GM19043 (cell line): ENCODE results near the gene ARHGAP26.
"Not testable (repeated sequence)": the region's sequence is repeated elsewhere in the genome, so short reads cannot be mapped to it uniquely, and the experiment has no call there.

Experiments
- ATAC-seq: cut with Tn5 transposase; IDR thresholded peaks from one replicate; pipeline ENCODE4 v1.9.1; 2021; ENCODE audit warnings: low read depth; ENCODE audit not compliant: unreplicated experiment

Gene ARHGAP26

DNA sequence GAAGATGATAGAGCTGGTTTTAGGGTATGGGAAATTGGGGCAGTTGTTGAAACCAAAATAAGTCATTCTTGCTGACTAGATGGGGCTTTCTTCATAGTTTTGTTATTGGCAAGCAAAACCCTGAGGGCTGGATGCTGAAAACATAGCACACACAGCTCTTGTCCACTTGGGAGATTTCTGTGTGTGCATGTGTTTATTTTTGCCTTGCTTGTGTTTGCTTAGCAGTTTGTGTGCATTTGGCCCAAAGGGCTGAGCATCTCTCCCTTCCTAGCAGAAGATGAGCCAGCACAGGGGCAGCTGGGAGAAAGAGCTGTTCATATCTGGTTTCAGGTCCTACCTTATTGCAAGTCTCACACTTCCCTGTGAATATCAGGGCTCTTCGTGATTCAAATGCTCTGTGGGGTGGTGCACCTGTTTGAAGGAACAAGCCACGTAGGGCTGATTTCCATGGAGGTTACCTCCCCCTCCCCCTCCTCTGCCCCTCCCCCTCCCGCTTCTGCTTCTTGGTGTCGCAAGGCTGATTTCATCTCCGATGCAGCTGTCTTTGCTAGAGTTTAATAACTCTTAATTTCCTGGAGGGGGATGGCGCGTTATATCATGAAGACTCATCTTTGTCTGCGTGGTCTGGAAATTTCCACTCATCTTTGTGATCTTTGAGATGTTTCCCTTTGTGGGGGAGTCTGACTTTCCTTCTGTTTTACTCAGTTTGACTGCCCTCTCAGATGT, 296.5 kb downstream of the ARHGAP26 start:
- peak; percentile 73 for ATAC-seq

DNA sequence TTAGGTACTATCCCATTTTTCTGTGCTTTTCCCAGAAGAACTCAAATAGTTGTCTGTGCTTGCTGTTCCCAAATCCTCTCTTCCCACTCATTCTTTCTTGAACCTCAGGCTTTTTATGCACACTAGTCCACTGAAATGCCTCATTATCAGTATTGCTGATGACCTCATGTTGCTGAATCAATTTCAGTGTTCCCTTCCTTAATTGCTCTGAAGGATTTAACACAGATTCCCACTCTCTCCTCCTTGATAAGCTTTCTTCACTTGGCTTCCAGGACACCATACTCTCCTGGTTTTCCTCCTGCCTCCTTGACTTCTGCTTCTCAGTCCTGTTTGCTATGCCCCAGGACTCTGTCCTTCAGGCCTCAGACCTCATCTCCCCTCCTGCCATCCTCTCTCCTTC, 298.5 kb downstream of the ARHGAP26 start:
- ATAC-seq = no peak

DNA sequence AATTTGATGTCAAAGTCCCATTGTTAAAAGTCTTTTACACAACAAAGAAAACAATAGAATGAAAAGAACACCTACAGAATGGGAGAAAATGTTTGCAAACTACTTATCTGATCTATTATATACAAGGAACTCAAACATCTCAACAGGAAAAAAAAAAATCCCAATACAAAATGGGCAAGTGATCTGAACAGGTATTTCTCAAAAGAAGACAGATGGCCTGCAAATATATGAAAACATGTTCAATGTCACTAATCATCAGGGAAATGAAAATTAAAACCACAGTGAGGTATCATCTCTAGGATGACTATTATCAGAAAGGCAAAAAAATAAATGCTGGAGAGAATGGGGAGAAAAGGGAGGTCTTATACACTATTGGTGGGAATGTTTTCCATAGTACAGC, 301.8 kb downstream of the ARHGAP26 start:
- no peak for ATAC-seq

DNA sequence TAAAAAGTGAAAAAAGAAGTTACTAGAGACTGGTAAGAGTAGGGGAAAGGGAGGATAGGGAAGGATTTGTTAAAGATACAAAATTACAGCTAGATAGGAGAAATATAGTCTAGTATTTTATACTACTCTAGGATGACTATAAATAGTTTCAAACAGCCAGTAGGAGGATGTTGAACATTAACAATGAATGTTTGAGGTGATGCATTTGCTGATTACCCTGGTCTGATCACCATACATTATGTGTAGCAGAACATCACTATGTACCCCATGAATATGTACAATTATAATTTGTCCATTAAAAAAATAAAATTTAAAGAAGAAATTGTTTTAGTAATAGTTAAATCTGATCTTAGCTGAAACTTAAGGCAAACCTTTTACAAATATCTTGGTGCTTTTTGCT, 302.6 kb downstream of the ARHGAP26 start:
- ATAC-seq = no peak

DNA sequence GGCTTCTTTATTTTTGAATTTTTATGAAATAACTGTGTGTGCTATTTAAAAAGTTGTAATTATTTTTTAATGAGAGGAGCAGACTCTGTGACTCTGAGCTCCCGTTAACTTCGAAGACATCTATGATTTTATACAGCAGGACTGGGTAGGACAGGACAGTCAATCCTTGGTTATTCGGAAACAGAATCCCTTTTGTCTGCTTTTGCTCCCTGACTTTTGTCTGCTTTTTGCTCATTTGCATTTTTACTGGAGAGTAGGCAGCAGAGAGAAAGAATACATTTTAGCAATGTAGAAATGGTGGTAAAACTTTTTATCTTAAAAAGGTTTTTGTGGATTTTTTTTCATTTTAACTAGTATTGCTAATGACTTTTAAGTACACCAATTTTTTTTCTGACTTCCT, 303.6 kb downstream of the ARHGAP26 start:
- no peak for ATAC-seq

DNA sequence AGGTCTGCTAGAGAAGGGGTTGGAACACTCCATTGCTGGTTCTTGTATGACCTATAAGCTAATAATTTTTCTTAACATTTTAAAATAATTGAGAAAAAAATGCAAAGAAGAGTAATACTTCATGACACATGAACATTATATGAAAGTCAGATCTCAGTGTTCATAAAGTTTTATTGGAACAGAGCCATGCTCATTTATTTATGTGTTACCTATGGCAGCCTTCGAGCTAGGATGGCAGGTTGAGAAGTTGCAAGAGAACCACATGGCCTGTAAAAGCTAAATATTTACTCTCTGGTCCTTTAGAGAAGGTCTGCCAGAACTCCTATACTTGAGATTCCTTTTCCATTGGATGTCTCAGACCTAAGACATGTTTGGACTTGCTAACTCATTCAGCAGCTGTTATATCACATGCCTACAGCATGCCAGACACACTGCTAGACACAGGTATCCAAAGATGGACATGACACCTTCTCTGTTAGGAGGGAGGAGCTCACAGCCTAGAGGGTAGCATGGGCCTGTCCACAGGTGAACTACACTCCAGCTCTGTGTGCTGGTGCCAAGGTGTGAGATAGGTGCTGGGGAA, 304.3 kb downstream of the ARHGAP26 start:
- ATAC-seq = no peak

DNA sequence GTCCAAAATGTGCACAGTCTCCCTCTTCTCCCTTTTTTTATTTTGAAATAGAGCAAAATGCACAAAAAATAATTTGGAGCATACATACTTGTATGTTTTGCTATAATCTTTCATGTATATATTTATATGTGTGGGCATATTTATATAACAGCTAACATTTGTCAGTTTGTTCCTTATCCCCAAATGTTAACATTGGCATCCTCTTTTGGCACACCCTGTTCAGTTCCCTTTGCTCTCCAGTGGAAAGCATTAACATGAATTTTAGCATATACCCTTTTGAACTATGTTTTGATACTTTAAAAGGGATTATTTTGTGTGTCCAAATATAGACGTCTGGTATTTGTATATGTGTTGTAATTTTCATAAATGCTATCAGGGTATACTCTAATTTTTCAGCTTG, 306.2 kb downstream of the ARHGAP26 start:
- no peak for ATAC-seq

DNA sequence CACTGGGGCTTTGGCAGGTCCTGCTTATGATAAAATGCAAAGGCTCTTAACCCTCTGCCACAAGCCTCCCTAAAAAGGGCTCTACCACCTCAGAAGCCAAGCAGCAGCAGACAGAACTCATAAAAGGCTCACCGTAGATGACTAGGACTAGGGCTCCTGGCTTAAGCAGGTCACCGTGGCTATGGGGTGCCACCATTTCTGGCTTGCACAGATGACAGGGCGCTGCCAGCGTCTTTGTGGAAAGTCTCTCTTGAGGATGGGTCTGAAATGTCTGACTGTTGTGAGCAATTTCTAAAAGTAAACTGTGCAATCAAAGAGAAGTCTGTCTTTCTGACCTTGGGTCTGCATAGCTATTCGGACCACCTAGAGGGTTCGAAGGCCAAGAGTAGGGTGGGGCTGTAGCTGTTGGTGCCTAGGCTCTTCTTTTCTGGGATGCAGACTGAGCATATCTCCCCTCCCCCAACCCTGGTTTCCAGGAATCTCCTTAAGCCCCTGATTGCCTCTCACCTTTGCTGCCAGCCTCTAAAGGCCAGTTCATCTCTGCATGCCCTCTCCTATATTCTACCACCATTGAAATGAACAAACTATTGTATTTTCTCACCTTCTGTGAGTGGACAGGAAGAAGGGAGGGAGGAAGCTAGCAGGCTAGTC, 307.4 kb downstream of the ARHGAP26 start:
- no peak for ATAC-seq

DNA sequence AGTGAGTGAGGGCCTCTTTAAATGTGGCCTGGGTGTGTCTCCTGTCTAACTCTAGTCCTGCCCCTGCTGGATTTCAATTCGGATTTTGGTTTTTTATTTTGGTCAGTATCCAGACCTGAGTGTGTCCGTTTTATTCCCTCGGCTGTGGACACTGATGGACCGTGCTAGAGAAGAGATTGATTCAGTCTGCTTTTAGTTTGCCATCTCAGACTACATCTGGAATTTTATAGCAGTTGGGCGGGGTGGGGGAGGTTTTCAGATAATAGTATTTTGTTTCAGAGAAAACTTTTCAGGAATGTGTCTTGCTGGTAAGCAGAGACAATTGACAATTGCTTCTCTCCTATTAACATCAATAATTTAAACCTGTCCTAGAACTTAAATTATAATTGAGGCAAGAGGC, 308.1 kb downstream of the ARHGAP26 start:
- no peak for ATAC-seq

DNA sequence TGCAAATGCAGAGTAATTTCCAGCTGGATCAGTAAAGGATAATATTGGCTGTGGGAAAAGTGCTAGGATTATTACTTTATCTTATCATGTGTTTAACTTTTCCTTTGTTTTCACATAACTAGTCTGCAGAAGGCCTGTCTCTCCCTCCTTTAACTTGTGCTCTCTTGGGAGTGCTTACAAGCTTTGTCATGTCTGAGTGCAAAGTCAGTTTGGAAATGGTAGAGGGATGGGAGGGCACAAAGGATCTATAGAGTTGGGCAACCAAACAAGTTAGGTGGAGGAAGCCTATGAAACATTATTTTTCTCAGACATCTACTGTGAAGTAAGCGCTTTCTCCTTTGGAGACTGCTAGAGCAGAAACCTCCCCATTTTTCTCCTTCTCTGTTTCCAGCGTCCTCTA, 308.8 kb downstream of the ARHGAP26 start:
- no peak for ATAC-seq

DNA sequence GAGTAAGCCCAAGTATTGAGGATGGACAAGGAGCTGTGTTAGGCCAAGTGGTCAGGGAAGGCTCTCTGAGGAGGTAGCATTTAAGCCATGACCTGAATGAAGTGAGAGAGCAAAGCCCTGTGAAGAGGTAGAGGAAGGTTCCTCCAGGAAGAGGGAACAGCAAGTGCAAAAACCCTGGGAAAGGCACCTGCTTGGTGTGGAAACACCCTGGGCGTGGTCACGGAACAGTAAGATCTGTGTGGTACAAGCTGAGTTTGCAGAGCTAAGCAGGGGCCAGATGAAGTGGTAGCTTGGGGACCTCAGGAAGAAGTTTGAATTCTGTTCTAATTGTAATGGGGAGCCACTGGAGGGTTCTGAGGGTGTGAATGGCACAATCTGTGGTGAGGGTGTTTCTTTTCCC, 310.2 kb downstream of the ARHGAP26 start:
- no peak for ATAC-seq

DNA sequence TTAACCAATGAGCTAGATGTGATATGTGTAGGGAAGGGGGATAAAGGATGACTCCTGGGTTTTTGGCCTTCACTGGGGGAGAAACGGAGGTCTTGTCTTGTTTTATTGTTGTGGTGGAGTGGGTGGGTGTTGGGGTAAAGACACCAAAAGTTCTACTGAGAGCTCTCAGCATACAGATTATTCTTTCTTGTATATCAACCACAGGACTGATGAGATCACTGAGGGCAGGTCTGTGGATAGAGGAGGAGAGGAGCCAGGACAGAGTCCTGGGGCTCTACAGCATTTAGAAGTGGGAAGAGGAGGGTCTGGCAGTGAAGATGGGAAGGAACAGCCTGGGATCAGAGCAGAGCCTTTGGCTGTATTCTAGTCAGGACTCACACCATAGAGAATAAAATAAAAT, 310.8 kb downstream of the ARHGAP26 start:
- ATAC-seq = no peak

DNA sequence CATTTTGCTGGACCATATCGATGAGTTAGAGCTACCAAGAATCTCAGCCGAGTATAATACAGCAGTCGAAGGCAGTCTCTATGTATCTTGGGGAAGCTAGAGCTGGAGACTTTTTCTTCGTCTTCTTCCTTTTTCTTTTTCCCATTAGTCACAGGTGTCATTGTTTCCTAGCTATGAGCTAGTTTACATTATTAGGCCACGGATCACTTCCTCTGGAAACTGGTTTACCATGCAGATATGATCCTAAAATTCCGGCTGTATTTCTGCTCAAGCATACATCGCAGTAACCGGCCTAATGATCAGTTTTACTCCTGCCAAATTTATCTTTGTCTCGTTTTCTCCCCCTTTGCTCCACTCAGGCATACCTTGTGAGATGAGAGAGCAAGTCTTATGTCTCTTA, 312.8 kb downstream of the ARHGAP26 start:
- ATAC-seq = no peak

DNA sequence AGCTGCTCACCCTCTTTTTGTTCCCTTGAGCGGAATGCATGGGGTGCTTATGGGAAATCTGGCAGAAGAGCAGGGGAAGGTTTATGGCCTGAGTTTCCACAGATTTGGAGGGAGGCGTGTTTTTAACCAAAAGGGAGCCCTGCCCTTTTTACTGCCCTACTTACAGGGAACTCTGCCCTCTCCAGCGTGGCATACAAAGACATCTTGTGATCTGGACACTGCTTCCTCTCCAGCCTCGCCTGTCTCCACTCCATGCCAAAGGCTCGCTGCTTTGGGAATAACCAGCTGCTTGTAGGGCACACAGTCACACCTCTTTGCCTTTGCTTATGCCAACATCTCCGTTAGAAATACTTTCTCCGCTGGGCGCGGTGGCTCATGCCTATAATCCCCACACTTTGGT, 314.2 kb downstream of the ARHGAP26 start:
- ATAC-seq = no peak

DNA sequence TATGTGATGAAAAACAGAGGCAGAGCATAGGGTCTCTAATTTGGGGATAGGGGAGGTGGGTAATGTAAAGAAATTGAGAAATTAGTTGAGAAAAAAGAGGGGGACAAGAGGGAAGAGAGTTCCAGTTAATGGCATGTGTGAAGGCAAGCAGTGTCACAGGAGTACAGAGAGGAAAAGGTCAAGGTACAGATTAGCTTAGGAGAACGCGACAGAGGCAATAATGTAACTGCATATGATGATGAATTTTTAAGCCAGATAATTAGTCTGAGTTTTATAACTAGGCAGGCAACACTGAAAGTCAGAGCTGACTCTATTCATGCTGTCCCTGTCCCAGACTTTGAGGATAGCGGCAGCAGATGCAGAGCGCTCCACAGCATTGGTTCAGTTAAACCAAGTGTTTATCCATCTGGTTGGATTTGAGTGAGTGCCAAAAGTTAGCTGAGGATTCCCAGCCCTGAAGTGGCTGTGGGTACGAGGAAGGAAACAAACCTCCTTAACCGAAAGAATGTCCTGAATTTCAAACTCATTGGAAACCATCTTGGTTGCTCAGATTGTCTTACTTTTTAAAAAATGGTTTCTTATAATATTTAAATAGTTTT, 315.2 kb downstream of the ARHGAP26 start:
- no peak for ATAC-seq

DNA sequence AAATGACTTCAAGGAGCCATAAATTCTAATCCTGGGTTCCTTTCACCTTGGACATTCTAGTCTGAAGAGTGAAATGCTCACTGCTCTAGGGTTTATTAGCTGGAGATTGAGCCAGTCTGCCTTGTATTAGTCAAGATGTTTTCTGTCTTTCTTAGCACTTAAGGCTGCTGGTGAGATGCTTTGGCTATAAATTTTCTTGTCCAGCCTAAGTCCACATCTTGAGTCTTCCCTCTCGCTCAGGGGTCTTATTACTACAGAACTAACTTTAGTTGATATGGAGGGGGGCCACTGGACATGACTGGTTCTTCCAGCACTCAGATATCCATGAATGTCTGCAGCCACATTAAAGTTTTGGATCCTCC, 316.4 kb downstream of the ARHGAP26 start:
- no peak for ATAC-seq

DNA sequence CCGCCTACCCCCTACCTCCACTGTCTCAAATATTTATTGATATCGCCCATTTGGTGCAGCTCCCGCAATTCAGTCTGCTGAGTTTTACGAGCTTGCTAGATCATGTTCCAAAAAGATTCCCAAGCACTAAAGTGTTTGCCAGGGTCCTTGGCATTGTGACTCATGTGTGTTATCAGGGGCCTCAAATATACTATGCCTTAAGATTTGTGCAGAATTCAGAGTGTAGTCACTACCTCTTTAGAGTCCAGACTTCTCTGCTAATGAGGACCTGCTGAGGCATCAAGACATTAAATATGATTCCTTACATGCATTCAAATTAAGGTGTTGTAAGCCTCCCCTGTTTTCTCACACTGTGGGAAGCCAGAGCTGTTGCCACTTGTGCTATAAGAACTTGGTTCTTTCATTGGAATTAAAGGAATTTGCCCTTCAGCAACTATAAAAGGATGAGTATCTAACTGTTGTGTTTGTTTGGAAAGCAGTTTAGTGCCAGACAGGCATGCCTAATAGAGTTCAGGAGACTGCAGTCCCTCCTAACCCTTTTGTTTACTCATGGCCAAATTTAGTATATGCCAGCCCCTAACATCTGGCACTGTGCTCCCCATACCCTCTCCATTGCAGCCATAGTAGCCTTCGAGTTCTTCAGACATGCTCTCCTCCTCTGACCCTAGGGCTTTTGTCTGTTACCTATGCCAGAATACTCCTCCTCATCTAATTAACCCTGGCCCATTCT, 316.9 kb downstream of the ARHGAP26 start:
- no peak for ATAC-seq

DNA sequence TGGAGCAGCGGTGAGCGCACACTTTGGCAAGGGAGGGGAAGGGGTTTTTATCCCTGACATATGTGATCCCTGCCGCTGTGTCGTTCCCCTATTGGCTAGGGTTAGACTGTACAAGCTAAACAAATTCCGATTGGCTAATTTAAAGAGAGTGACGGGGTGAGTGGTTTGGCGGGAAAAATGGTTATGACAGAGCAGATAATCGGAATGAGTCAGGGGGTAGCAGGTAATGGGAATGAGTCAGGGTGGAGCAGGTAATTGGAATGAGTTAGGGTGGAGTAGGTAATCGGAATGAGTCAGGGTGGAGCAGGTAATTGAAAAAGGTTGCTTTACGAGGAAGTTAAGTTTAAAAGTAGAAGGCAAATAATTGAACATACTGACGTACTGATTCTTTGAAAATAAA, 318.5 kb downstream of the ARHGAP26 start:
- not testable (repeated sequence) for ATAC-seq

DNA sequence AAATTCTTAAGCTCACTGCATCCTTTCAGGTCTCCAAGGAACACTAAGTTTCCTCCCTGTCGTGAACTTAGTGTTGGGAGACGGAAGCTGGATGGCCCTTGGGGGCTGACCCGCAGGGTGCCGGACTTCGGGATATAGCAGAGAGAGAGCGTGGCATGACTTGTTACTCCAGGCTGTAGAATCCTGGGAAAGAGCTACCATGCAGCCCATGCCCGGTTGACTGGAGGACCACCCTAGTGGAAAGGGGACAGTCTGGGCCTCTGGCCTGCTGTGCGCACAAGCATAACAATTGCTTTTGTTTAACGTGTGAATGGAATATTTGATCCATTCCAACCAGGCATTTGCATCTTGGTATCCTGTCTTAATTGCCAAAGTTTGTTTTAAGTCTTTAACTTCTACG, 319.9 kb downstream of the ARHGAP26 start:
- ATAC-seq = not testable (repeated sequence)

DNA sequence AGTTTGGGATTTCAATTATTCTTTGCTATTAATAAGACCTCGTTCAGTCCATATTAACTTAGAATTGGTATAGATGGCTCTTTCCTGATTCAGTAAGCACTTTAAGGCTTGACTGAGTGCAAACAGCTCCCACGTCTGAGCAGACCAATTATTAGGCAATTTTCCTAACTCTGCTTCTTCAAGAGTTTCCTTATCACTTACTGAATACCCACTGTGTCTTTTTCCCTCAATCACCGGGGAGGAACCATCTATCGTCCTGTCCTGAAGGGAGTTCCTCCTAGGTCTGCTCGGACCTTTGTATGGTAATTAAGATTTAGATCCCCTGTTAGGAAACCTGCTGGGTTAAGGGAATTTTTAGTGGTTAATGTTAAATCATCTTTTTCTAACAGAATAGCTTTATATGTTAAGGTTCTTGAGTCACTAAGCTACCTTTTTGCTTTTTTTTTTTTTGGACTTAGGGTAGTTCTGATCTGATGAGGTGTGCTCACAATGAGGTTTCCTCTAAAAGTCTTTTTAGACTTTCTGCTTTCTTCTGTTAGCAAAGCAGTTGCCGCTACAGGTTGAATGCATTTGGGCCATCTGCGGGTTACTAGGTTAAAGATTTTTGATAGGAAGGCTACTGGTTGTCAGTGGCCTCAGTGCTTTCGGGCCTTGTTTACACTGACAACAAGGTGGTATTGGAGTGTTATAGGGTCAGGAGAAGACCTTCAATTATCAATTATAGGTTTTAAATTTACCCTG, 322.7 kb downstream of the ARHGAP26 start:
- ATAC-seq = not testable (repeated sequence)
